A673 (cell line): Measurements from ENCODE around the gene LCN10. TPM values are rescaled to one million over a fixed set of nuclear protein-coding genes. Genes with fewer than 3 reads are reported as not detected.

ENCODE experiments used
- BruUV-seq: library from RNA; stranded (reverse); fragments of 400-500 nt; replicated peaks from 2 replicates; lab custom pipeline; 2021; lab: Mats Ljungman, UMichigan
- CTCF ChIA-PET: fragments of 300-600 bp; sonication (Branson Sonifier 250); formaldehyde crosslinking; loops from one replicate; lab custom pipeline; 2022; ENCODE audit warnings: antibody characterized with exemption; lab: Charles Lee
- POLR2A ChIA-PET: fragments of 300-600 bp; sonication (Branson Sonifier 250); formaldehyde crosslinking; loops from one replicate; lab custom pipeline; 2022; ENCODE audit warnings: antibody characterized with exemption; ENCODE audit not compliant: low non-redundant PET; lab: Charles Lee
- DNase-seq: peaks from one replicate; pipeline ENCODE4 v3.0.0-alpha.2; 2015; ENCODE audit warnings: low spot score
- H3K27ac ChIP-seq: fragments of 200-600 bp; sonication (generic); 2 replicates; pipeline ENCODE4 v1.5.1; 2016; ENCODE audit warnings: mixed run types, low read depth, mild to moderate bottlenecking, mixed read lengths, antibody characterized with exemption, low read length; ENCODE audit not compliant: poor library complexity, severe bottlenecking
- H3K27me3 ChIP-seq: fragments of 200-600 bp; sonication (generic); replicated peaks from 2 replicates; pipeline ENCODE4 v1.6.1; 2017; ENCODE audit warnings: mixed run types, low read depth, mild to moderate bottlenecking, mixed read lengths, antibody characterized with exemption, low read length; ENCODE audit not compliant: insufficient read depth, poor library complexity
- H3K36me3 ChIP-seq: fragments of 200-600 bp; sonication (generic); 2 replicates; pipeline ENCODE4 v1.6.1; 2016; ENCODE audit warnings: mixed run types, mild to moderate bottlenecking, mixed read lengths, antibody characterized with exemption, low read length; ENCODE audit not compliant: insufficient read depth, poor library complexity, severe bottlenecking
- H3K4me1 ChIP-seq: fragments of 200-600 bp; sonication (generic); 2 replicates; pipeline ENCODE4 v1.6.1; 2017; ENCODE audit warnings: mixed run types, mild to moderate bottlenecking, mixed read lengths, antibody characterized with exemption, low read length; ENCODE audit not compliant: insufficient read depth, poor library complexity, severe bottlenecking
- H3K4me3 ChIP-seq: fragments of 200-600 bp; sonication (generic); 2 replicates; pipeline ENCODE4 v1.5.1; 2016; ENCODE audit warnings: low read depth, mixed run types, mild to moderate bottlenecking, mixed read lengths, low read length; ENCODE audit not compliant: poor library complexity, severe bottlenecking
- H3K9me3 ChIP-seq: fragments of 200-600 bp; sonication (generic); 2 replicates; pipeline ENCODE4 v1.6.1; 2016; ENCODE audit warnings: mixed run types, low read depth, mild to moderate bottlenecking, mixed read lengths, antibody characterized with exemption, low read length; ENCODE audit not compliant: poor library complexity, severe bottlenecking
- CTCF ChIP-seq: fragments of 300-800, 200-600 bp; sonication (generic); conservative IDR thresholded peaks from 2 replicates; pipeline ENCODE4 v1.5.1; 2017; ENCODE audit warnings: low read depth, mild to moderate bottlenecking, antibody characterized with exemption, low read length, moderate library complexity, mixed read lengths
- EZH2 ChIP-seq: fragments of 200-600 bp; sonication (generic); IDR thresholded peaks from 2 replicates; pipeline ENCODE4 v1.6.1; 2017; ENCODE audit warnings: borderline replicate concordance, low read depth, mild to moderate bottlenecking, mixed read lengths, antibody characterized with exemption, low read length; ENCODE audit not compliant: poor library complexity, severe bottlenecking
- intact Hi-C: fragments of 100-400 bp; cut with micrococcal nuclease; formaldehyde crosslinking; loops from one replicate; pipeline ENCODE4 v1.10.0; 2022; ENCODE audit not compliant: unreplicated experiment
- total RNA-seq: library from RNA; stranded (reverse); gene quantifications from 2 replicates; pipeline ENCODE4 v1.2.3, GENCODE V29; 2021

Gene LCN10
- total RNA-seq, 1 experiment from 2014 or later: 0.15 TPM

- ChIA-PET CTCF (no interaction called here), POLR2A (interaction anchor here (0.6 kb wide), 1 partner anchor 150 kb away, joined by 5 read pairs; no protein-coding TSS in a partner anchor)
- Histone ChIP-seq H3K27me3 (no peaks in the 10 kb centered on the region), H3K4me1 (peaks cover 5% of the 10 kb centered on the region), H3K27ac (no peak overlapping the region), H3K9me3 (no peaks in the 10 kb centered on the region), H3K36me3 (no peaks in the 10 kb centered on the region), H3K4me3 (no peak overlapping the region)
- no peak for DNase-seq
- TF ChIP-seq CTCF: no peak
- TF ChIP-seq EZH2: no peak
- intact Hi-C loops: no loop called here
- BruUV-seq: no TSS peak
These were observed 16.3 kb upstream of the LCN10 start for GRCh38 chr9:136759001-136759400.

- POLR2A ChIA-PET: no interaction called here
These were observed 15.0 kb upstream of the LCN10 start for GRCh38 chr9:136757751-136758140.

GRCh38 chr9:136757328-136757727 is 14.6 kb upstream of the LCN10 start:
- no peak for TF ChIP-seq EZH2
- no peak for TF ChIP-seq CTCF
- H3K27ac ChIP-seq: no peak overlapping the region
- intact Hi-C loops: no loop called here
- ChIA-PET POLR2A (no interaction called here), CTCF (no interaction called here)
- BruUV-seq: no TSS peak
- H3K9me3 ChIP-seq: no peaks in the 10 kb centered on the region
- H3K4me3 ChIP-seq: no peak overlapping the region
- no peaks in the 10 kb centered on the region for H3K27me3 ChIP-seq
- peaks cover 5% of the 10 kb centered on the region for H3K4me1 ChIP-seq
- no peaks in the 10 kb centered on the region for H3K36me3 ChIP-seq
- no peak for DNase-seq

More at GRCh38 chr9:136757751-136758140, 15.0 kb upstream of the LCN10 start:
- Histone ChIP-seq H3K9me3 (no peaks in the 10 kb centered on the region), H3K27me3 (no peaks in the 10 kb centered on the region), H3K4me1 (peaks cover 5% of the 10 kb centered on the region), H3K27ac (no peak overlapping the region), H3K36me3 (no peaks in the 10 kb centered on the region), H3K4me3 (no peak overlapping the region)
- no peak for TF ChIP-seq CTCF
- no peak for TF ChIP-seq EZH2
- intact Hi-C loops: no loop called here
- DNase-seq: no peak
- CTCF ChIA-PET: interaction anchor here (0.5 kb wide), 1 partner anchor 119 kb away, joined by 5 read pairs; no protein-coding TSS in a partner anchor
- BruUV-seq: no TSS peak
